HG03066 (cell line): Measurements from ENCODE around the gene LDLRAD4.
"Not testable (repeated sequence)": the region's sequence is repeated elsewhere in the genome, so short reads cannot be mapped to it uniquely, and the experiment has no call there.

Source experiments
- ATAC-seq: cut with Tn5 transposase; IDR thresholded peaks from one replicate; pipeline ENCODE4 v1.9.1; 2021; ENCODE audit warnings: low read depth; ENCODE audit not compliant: unreplicated experiment

LDLRAD4 gene

DNA sequence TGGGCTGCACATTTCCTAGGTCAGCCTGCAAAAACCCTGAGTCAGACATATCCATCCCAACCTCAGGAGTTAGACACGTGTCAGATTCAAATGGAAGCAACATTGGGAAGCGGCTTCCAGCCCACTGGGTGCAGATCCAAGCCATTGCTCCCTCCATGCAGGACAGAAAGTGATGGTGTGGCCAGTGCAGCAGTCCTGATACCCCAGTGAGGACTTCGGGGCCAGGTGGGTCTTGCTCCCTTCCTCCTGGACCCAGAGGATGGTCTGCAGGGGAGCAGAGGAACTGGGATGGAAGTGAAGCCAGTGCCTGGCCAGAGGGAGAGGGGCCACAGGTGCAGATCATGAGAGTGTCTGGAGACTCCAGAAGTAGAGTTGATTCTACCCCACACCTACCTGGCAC is 255.8 kb downstream of the LDLRAD4 start:
- no peak for ATAC-seq

GRCh38 chr18:13474907-13475545 is 256.5 kb downstream of the LDLRAD4 start:
- ATAC-seq: no peak

GRCh38 chr18:13476312-13476711 is 257.8 kb downstream of the LDLRAD4 start:
- not testable (repeated sequence) for ATAC-seq

- no peak for ATAC-seq
Observed at GRCh38 chr18:13477147-13477683, 258.7 kb downstream of the LDLRAD4 start.

DNA sequence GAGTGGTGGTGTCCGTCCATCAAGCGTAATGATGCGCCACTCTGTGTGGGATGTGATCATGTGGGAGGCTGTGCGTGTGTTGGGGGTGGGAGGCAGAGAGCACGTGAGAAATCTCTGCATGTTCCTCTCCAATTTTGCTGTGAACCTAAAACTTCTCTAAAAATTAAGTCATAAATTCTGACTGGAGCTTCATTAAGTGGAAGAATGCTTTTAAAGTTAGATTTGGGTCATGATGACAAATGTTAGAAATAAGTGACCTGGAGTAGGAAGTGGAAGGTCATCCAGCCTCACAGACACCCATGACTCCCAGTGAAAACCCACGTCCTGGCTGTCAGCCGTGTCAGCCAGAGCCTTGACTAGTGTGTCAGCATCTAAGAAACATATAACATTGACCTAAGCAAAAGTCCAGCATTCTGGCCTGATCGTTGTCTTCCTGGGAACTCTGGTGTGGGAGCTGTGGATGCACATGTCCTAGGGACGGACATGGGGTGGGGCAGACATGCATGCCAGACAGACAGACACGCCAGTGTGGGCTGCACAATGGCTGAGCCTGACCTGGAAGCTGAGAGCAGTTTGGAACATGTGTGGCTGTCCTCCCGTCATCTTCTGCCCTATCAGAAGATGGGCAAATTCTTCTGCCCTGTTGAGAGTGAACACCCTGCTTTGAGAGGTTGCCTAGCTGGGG is 262.2 kb downstream of the LDLRAD4 start:
- ATAC-seq: no peak

- ATAC-seq: no peak
Observed at GRCh38 chr18:13481331-13481730, 262.8 kb downstream of the LDLRAD4 start.

DNA sequence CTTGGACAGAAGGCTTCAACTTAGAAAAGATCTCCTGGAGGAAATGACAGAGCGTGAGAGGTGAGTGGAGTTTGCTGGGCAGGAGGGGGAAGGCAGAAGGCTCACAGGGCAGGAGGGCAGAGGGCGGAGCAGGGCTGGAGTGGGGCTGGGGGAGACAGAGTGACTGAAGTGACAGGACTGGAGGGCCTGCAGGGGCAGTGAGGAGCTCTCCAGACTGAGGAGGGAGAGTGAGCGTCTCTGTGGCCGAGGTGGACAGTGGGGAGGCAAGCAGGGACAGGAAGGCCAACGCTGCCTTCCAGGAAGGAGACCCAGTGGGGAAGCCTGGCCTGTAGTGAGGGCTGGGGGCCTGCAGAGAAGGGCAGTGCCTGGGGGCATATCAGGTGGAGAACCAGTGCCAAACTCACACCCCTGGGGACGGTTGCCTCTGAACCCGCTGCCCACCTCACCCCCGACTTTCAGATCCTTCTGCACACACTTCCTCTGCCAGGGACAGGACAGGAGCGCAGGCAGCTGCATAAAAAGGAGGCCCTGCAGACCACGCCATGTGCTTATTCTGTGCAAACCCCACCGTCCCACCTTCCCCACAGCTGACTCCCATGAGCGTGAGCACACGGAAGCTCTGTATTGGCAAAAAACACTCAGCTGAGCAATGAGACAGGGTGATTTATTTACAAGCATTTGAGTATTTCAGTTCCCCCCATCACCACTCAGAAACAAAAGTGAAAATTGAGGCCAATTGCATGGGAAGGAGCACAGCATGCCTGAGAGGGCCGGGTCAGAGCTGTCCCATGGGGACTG is 263.5 kb downstream of the LDLRAD4 start:
- ATAC-seq: peak; percentile 92

GRCh38 chr18:13482618-13482945 is 264.0 kb downstream of the LDLRAD4 start:
- ATAC-seq: no peak

DNA sequence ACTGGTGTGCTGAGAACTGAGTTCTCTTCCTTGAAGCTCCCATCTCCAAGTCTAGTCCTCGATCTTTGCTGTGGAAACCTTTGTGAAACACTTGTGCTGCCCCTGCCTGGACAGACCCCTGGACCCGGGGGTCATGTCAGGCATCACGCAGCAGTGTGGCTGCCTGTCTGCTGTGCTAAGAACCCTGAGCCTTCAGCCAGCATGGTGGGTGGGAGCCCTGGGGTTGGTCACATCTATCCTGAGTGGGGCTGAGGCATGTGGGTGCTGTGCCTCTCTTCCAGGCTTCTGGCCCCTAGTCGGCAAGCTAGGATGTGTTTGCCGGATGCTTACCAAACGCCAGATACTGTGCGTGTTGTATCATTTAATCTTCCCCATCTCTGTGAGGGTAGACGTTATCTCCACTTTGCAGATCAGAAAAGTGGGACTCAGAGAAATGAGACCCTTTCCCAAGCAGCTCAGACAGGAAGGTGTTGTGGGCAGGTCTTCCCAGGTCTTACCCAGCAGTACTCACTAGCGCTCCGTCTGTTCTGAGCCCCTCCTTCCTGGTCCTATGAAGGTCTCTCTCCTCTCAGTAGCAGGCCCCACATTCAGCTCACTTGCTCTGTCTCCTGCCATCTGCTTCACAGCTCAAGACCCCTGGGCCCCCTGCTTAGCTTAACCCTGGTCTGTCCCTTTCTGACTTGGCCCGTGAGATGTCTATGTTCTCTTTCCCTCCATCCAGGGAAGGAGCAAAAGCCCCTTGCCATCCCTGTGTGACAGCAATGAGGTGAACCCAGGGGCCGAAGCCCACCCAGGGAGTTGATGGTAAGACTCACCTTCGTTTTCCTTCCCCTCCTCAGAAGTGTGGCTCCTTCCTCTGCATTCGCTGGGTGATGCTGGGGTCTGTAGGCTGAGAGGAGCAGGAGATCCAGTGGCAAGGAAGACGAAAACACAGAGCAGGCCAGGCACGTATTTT is 265.0 kb downstream of the LDLRAD4 start:
- ATAC-seq: no peak

- ATAC-seq: no peak
Observed at GRCh38 chr18:13485182-13485581, 266.6 kb downstream of the LDLRAD4 start.

DNA sequence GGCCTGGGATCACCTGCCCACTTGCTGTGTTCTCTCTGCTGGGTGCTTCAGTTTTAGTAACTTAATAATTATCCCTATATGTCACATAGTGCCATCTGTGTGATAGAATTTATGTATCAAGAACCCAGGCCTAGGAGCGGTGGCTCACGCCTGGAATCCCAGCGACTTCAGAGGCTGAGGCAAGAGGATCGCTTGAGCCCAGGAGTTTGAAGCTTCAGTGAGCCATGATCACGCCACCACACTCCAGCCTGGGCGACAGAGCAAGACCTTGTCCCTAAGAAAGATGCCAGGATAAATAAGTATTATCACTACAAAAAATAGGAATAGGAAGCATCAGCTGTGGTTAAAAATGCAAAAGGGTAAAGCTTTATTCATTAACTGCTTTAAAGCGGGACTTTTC is 267.0 kb downstream of the LDLRAD4 start:
- ATAC-seq: no peak

GRCh38 chr18:13486284-13486683 is 267.7 kb downstream of the LDLRAD4 start:
- ATAC-seq: no peak

GRCh38 chr18:13486686-13487085 is 268.1 kb downstream of the LDLRAD4 start:
- no peak for ATAC-seq

GRCh38 chr18:13487237-13487636 is 268.7 kb downstream of the LDLRAD4 start:
- ATAC-seq: no peak

DNA sequence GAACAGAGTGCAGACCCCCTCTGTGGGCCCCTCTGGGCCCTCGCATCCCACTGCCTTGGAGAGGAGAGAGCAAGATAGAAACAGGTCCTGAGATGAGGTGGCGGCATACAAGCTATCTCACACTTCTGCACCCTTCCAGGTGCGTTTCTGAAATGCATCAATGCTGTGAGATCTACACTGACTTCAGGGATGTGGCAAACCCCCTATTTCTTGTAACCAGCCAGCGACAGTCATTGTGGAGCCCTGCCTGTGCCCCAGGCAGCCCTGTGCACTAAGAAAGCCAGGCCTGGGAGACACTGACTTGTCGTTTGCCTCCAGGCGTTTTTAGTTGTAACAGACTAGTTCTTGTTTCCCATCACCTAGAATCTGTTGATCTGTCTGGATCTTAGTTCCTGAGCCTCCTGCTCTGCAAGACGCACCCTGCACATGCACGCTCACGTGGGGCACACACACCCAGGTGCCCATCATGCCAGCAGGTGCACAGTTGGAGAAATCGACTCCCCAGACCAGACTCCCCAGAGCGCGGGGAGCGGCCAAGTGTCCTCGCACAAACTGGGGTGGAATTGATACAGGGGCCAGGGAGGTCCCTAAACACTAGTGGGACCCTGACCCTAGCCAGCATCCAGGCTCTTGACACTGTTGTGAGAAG is 269.8 kb downstream of the LDLRAD4 start:
- ATAC-seq: no peak

- ATAC-seq: not testable (repeated sequence)
Observed at GRCh38 chr18:13489303-13489702, 270.7 kb downstream of the LDLRAD4 start.

DNA sequence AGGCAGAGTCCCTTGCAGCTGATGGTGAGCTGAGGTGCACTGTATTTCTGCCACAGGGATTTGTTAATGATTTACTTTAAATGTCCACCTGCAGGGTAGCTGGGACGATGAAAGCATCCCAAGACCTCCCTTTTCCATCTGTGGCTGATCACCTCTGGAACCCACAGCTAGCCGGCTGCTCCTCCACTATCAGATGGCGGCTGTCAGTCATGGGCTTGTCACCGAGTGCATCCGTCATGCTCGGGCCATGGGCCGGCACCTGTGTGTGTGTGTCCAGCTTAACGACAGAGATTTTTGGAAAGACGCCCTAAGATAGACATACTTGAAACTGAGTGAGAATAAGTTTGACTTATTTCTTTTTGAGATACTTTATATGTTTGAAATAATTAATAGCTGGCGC is 272.6 kb downstream of the LDLRAD4 start:
- ATAC-seq: no peak

DNA sequence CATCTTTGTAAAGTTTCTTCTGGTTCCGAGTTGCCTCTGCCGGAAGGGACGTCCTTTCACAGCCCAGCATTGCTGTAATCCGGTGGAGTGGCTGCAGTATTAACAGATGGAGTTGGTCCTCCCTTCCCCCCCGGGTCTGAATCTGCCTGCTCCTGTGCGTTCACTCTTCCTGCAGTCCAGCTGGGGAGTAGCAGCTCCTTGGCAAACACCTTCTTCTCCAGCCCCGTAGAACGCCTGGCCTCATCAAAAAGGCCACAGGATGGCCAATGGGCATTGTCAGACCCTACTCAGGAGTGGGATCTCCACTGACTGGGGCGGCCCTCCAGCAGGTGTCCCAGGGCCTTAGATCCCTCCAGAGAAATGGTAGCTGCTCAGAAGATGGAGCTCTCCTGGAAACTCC is 273.8 kb downstream of the LDLRAD4 start:
- no peak for ATAC-seq

- no peak for ATAC-seq
Observed at GRCh38 chr18:13493079-13493478, 274.5 kb downstream of the LDLRAD4 start.

DNA sequence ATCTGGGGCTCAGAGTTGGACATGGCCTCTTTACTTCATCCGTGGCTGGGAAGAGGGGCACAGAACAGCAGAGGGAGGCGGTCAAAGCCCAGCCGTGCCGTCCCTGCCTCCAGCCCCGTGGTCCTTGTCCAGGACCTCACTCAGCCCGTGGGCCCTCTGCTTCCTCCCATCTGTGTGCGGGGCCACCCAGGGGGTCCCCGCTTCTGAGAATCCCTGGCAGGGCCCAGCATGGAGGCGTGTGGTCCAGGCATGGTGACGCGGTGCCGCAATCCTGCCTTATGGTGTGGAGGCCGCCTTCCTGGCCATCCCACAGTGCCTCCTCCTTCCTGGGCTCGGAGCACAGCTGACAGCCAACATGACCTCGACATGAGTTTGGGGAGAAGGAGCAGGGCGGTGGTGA is 275.2 kb downstream of the LDLRAD4 start:
- no peak for ATAC-seq
